Epithelial cell of umbilical artery (primary cell): ENCODE measurements around the gene NTN3. TPM values are rescaled to one million over a fixed set of nuclear protein-coding genes. Genes with fewer than 3 reads are reported as not detected.

ENCODE experiments used
- total RNA-seq: library from RNA; depleted of rRNA; stranded (reverse); fragments of >200 nt; gene quantifications from 2 replicates; pipeline ENCODE4 v1.2.3, GENCODE V29; 2014

Gene NTN3
- not detected in 2 replicates for total RNA-seq

GRCh38 chr16:2471016-2471652 is at the start of gene NTN3:
TSS of gene NTN3 (plus strand) at chr16:2471297. CDS start at chr16:2471702, 405 bp downstream.

GRCh38 chr16:2429034-2429770 is 41.9 kb upstream of the NTN3 start, which contains the start of gene CCNF:
TSS of gene CCNF (plus strand) at chr16:2429447. CDS start at chr16:2429482, 35 bp downstream.

DNA sequence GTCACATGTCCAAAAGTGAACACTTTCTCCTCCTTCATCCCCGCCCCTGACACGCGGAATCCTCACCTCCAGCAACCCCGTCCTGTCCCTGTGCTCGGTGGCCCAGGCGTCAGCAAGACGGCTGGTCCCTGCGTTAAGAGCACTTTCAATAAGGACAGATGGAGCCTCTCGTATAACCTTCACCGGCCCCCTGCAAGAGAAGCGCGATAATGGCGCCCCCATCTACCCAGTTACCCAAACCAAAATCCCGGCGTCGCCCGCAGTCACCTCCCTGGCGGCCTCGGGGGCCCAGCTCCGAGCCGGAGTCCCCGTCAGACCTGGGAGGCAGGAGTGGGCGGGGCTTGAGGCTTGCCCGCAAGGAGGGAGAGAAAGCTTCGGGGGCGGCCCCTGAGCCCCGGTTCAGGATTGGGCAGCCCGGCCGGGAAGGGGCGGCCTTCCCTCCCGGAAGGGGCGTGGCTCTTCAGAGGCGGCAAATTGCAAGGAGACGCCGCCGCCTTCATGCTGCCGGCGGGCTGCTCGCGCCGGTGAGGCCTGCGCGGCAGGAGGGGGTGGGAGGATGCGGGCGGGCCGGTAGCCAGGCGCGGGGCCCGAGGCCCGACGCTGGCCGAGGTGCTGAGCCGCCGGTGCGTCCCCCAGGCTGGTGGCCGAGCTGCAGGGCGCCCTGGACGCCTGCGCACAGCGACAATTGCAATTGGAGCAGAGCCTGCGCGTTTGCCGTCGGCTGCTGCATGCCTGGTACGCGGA is 11.3 kb upstream of the NTN3 start, which contains the start of gene TEDC2:
TSS of gene TEDC2 (plus strand) at position 463 of the 744 bp plus-strand sequence. CDS start at position 499, 36 bp downstream.

GRCh38 chr16:2474877-2475412 is 3.8 kb downstream of the NTN3 start, which contains the start of gene TBC1D24:
TSS of gene TBC1D24 (plus strand) at chr16:2475127. CDS start at chr16:2496149, 21,022 bp downstream.

GRCh38 chr16:2513405-2514332 is 42.6 kb downstream of the NTN3 start, which contains the start of gene ATP6V0C:
TSS of gene ATP6V0C (plus strand) at chr16:2513952. CDS start at chr16:2514104, 152 bp downstream.

DNA sequence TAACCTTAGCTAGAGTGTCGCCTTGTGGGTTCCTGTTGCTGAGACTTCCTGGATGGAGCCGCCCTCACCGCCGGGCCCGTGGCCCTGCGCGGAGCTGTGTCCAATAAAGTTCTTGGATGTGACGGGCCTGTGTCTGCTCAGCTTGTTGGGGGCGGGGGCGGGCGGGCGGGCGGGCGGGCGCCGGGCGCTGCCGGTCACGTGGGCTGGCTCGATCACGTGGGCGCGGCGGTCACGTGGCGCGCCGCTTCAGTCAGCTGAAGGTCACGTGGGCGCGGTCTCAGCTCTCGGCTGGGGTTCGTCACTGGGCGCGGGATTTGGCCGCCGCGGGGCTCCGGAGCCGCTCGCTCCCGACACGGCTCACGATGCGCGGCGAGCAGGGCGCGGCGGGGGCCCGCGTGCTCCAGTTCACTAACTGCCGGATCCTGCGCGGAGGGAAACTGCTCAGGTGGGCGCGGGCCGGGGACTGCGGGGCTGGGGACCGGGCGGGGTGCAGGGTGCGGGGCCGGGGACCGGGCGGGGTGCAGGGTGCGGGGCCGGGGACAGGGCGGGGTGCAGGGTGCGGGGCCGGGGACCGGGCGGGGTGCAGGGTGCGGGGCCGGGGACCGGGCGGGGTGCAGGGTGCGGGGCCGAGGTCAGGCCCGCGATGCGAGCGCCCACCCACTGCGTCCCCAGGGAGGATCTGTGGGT is 49.1 kb downstream of the NTN3 start, which contains the start of gene AMDHD2:
TSS of gene AMDHD2 (plus strand) at position 275 of the 687 bp plus-strand sequence. CDS start at position 363, 88 bp downstream.

Other genes with a start within 250 kb of the NTN3 start
- 30.2 and 36.2 TPM in 2 replicates for gene E4F1, start 247.7 kb upstream of the NTN3 start, total RNA-seq
- 0.97 and 1.4 TPM in 2 replicates for gene DNASE1L2, start 234.9 kb upstream of the NTN3 start, total RNA-seq
- 33.8 and 45.7 TPM in 2 replicates for gene ECI1, start 219.7 kb upstream of the NTN3 start, total RNA-seq
- gene RNPS1, start 203.2 kb upstream of the NTN3 start, total RNA-seq: 67.0 and 81.9 TPM in 2 replicates
- gene ABCA3, start 130.6 kb upstream of the NTN3 start, total RNA-seq: 15.3 and 21.9 TPM in 2 replicates
- gene CCNF, start 41.9 kb upstream of the NTN3 start, total RNA-seq: 35.1 and 45.4 TPM in 2 replicates
- gene TEDC2, start 11.2 kb upstream of the NTN3 start, total RNA-seq: 7.4 and 9.1 TPM in 2 replicates
- gene TBC1D24, start 3.8 kb downstream of the NTN3 start, total RNA-seq: 9.7 and 10.6 TPM in 2 replicates
- gene ATP6V0C, start 42.7 kb downstream of the NTN3 start, total RNA-seq: 4.3 and 4.5 TPM in 2 replicates
- 27.6 and 36.2 TPM in 2 replicates for gene AMDHD2, start 49.1 kb downstream of the NTN3 start, total RNA-seq
- not detected in 2 replicates for gene CEMP1, start 60.1 kb downstream of the NTN3 start, total RNA-seq
- 16.2 and 26.7 TPM in 2 replicates for gene PDPK1, start 66.7 kb downstream of the NTN3 start, total RNA-seq
- 19.9 and 27.9 TPM in 2 replicates for gene KCTD5, start 211.2 kb downstream of the NTN3 start, total RNA-seq
- gene PRSS27, start 248.9 kb downstream of the NTN3 start, total RNA-seq: 0.32 and 0.46 TPM in 2 replicates